ENCODE results near the gene TMEM270.

DNA sequence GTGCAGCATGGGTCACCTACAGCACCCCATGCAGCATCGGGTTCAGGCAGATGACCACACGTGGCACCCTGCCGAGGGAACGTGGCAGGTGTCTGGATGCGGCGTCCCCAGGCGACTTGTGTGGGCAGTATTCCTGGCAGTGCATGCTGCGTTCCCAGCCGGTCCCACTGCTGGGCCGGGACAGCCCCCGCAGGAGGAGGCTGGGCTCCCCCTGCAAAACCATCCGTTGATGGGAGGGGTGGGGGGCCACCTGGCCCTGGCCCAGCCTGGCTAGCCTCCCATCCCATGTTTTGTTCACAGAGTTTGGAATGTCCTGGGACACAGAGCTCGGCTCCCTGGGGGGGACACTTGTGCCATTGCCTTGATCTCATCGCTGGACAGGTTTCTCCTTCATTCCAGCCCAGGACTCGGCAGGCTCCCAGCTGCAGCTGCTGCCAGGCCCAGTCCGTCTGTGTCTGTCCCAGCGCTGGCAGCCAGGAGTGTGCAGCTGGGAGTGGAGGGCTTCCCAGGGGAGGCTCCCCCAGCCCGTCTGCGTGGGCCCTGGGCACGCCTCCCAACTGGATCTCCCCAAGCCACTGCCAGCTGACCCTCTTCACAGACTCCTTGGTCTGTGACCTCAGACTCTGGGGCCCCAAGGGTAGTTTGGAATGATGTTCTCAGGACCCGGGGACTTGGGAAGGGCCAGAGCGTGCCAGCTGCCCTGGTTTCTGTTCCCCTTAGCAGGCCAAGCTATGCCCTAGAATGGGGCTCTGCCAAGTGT lies 32.6 kb downstream of the TMEM270 start:
- no peak for TF ChIP-seq CTCF (IDR thresholded peaks at IDR 0.05; ENCODE audit: low read length)
- no peak for TF ChIP-seq EZH2 (IDR thresholded peaks at IDR 0.05; ENCODE audit: borderline replicate concordance, low read length)
